Thymus (tissue), 11 donors: ENCODE results near the gene ANGPTL4. TPM values are rescaled to one million over a fixed set of nuclear protein-coding genes. Genes with fewer than 3 reads are reported as not detected.
"Not testable (repeated sequence)": the region's sequence is repeated elsewhere in the genome, so short reads cannot be mapped to it uniquely, and the experiment has no call there.

Experiments used
- DNase-seq, 9 donors: peaks; one replicate each; pipeline ENCODE4 v3.0.0-alpha.2; 2013; ENCODE audit warnings: low spot score in 9 of 9, low read depth in 6 of 9, missing footprints in 1 of 9
- H3K27ac ChIP-seq, 2 donors: one replicate each; pipeline ENCODE4 v1.5.1; 2013; ENCODE audit warnings: control low read depth in 1 of 2, low read depth in 1 of 2, low read length in 1 of 2, mild to moderate bottlenecking in 1 of 2, moderate library complexity in 1 of 2
- H3K27me3 ChIP-seq, 2 donors: one replicate each; pipeline ENCODE4 v1.5.1; 2013; ENCODE audit warnings: low read length in 1 of 2; ENCODE audit not compliant: control insufficient read depth in 2 of 2, insufficient read depth in 1 of 2
- H3K36me3 ChIP-seq, 2 donors: one replicate each; pipeline ENCODE4 v1.5.1; 2013; ENCODE audit warnings: low read length in 1 of 2, mild to moderate bottlenecking in 1 of 2, moderate library complexity in 1 of 2; ENCODE audit not compliant: control insufficient read depth in 2 of 2, insufficient read depth in 2 of 2
- H3K4me1 ChIP-seq, 2 donors: one replicate each; pipeline ENCODE4 v1.5.1; 2013; ENCODE audit warnings: low read length in 2 of 2; ENCODE audit not compliant: control insufficient read depth in 2 of 2, insufficient read depth in 2 of 2
- H3K4me3 ChIP-seq, 2 donors: one replicate each; pipeline ENCODE4 v1.5.1; 2013; ENCODE audit warnings: low read length in 2 of 2, control low read depth in 1 of 2, mild to moderate bottlenecking in 1 of 2
- H3K9me3 ChIP-seq, 2 donors: one replicate each; pipeline ENCODE4 v1.5.1; 2013; ENCODE audit warnings: low read length in 1 of 2, mild to moderate bottlenecking in 1 of 2; ENCODE audit not compliant: control insufficient read depth in 2 of 2, insufficient read depth in 1 of 2
- WGBS: extraction: QIAGEN DNeasy Blood & Tissue Kit; methylation state at CpG from one replicate; pipeline ENCODE4 v1.1.7; 2013; 5-methylcytosine and 5-hydroxymethylcytosine counted together
- polyA plus RNA-seq: library from polyadenylated mRNA; stranded (reverse); fragments of 200-250 nt; gene quantifications from one replicate; pipeline ENCODE4 v1.2.3, GENCODE V29; 2013
- total RNA-seq: library from RNA; stranded (reverse); fragments of 120-200 nt; gene quantifications from one replicate; pipeline ENCODE4 v1.2.4, GENCODE V29; 2013
- donor health status: healthy.

The ANGPTL4 gene
- total and polyA plus RNA-seq, 2 donors, result 0.42 to 14.4 TPM

DNA sequence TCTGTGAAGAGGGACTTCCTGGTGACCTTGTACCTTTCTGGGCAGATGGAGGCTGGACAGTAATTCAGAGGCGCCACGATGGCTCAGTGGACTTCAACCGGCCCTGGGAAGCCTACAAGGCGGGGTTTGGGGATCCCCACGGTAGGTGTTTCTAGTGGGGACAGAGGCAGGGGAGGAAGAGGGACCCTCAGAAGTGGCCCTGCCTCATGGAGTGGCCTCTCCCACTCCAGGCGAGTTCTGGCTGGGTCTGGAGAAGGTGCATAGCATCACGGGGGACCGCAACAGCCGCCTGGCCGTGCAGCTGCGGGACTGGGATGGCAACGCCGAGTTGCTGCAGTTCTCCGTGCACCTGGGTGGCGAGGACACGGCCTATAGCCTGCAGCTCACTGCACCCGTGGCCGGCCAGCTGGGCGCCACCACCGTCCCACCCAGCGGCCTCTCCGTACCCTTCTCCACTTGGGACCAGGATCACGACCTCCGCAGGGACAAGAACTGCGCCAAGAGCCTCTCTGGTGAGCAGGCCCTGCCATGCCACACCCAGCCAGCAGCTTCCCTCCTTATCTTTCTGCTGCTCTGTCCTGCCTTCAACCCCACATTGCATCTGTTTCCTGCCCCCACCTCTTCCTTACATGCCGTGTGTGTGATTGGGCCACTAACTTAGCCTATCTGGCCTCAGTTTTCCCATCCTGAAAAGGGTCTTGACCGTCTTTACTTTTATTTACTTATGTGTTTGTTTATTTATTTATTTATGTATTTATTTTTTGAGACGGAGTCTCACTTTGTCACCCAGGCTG, 7.3 kb downstream of the ANGPTL4 start:
- peaks cover 0 to 14% of the 10 kb centered on the region in 2 donors for H3K36me3 ChIP-seq
- peaks cover 8 to 20% of the 10 kb centered on the region in 2 donors for H3K27me3 ChIP-seq
- H3K4me1 ChIP-seq, result peaks cover 0 to 3% of the 10 kb centered on the region in 2 donors

DNA sequence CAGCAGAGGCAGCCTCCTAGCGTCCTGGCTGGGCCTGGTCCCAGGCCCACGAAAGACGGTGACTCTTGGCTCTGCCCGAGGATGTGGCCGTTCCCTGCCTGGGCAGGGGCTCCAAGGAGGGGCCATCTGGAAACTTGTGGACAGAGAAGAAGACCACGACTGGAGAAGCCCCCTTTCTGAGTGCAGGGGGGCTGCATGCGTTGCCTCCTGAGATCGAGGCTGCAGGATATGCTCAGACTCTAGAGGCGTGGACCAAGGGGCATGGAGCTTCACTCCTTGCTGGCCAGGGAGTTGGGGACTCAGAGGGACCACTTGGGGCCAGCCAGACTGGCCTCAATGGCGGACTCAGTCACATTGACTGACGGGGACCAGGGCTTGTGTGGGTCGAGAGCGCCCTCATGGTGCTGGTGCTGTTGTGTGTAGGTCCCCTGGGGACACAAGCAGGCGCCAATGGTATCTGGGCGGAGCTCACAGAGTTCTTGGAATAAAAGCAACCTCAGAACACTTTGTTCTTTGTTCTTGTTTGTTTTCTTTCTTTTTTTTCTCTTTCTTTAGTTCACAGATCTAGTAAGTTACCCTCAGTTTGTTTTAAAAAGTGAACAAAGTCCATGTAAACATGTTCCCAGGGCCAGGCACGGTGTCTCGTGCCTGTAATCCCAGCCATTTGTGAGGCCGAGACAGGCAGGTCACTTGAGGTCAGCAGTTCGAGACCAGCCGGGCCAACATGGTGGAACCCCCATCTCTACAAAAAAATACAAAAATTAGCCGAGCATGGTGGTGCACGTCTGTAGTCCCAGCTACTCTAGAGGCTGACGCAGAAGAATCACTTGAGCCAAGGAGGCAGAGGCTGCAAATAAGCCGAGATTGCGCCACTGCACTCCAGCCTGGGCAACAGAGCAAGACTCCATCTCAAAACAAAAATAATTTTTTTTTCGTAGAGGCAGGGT, 10.2 kb downstream of the ANGPTL4 start:
- Histone ChIP-seq H3K27me3 (no peaks in the 10 kb centered on the region), H3K4me3 (no peak overlapping the region), H3K36me3 (peaks cover 0 to 14% of the 10 kb centered on the region in 2 donors), H3K4me1 (peaks cover 0 to 7% of the 10 kb centered on the region in 2 donors), H3K27ac (no peak overlapping the region), H3K9me3 (no peaks in the 10 kb centered on the region)
- no peak for DNase-seq
- WGBS, result 96% methylated on average over 26 of the region's 26 CpGs

More for the DNA sequence above, 7.3 kb downstream of the ANGPTL4 start:
- H3K4me3 ChIP-seq, result no peak overlapping the region
- H3K9me3 ChIP-seq, result no peaks in the 10 kb centered on the region
- DNase-seq, result no peak
- H3K27ac ChIP-seq, result no peak overlapping the region
- WGBS, result 88% methylated on average over 28 of the region's 28 CpGs

DNA sequence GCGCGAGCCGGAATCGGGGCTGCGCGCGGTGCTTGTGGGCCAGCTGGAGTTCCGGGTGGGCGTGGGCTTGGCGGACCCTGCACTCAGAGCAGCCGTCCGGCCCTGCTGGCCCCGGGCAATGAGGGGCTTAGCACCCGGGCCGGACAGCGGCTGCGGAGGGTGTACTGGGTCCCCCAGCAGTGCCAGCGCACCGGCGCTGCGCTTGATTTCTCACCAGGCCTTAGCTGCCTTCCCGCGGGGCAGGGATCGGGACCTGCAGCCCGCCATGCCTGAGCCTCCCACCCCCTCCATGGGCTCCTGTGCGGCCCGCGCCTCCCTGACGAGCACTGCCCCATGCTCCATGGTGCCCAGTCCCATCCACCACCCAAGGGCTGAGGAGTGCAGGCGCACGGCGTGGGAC, 11.8 kb downstream of the ANGPTL4 start:
- not testable (repeated sequence) for H3K9me3 ChIP-seq, H3K27ac ChIP-seq, H3K4me3 ChIP-seq, DNase-seq, H3K27me3 ChIP-seq, H3K4me1 ChIP-seq
- 98% methylated on average over 32 of the region's 32 CpGs for whole genome bisulfite sequencing
- H3K36me3 ChIP-seq, result peaks cover 0 to 14% of the 10 kb centered on the region in 2 donors

- not testable (repeated sequence) for H3K27me3 ChIP-seq, H3K4me3 ChIP-seq, H3K27ac ChIP-seq, H3K9me3 ChIP-seq, H3K4me1 ChIP-seq, DNase-seq
- peaks cover 0 to 12% of the 10 kb centered on the region in 2 donors for H3K36me3 ChIP-seq
- 95% methylated on average over 10 of the region's 10 CpGs for WGBS
Measured at GRCh38 chr19:8376373-8376974, 12.5 kb downstream of the ANGPTL4 start.

DNA sequence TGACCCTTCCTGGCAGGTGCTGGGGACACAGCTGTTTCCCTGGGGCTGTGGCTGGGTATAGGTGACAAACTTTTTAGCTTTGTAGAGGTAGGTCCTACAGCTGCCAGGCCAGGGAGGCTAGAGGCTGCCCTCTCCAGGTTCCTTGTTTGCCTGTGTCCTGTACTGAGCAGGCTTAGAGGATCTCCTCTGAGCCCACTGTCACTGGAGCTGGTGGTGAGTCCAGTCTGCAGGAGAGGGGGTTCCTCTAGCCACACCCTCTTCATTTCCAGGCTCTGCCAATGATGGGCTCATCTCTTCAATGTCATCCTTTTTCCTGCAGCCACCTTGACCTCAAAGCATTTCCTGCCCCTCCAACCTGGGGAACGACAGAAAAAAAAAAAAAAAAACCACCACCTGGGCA, 13.6 kb downstream of the ANGPTL4 start:
- 10% methylated on average over 1 of the region's 1 CpG for WGBS
- Histone ChIP-seq H3K27ac (no peak overlapping the region), H3K27me3 (no peaks in the 10 kb centered on the region), H3K4me1 (peaks cover 0 to 7% of the 10 kb centered on the region in 2 donors), H3K9me3 (no peaks in the 10 kb centered on the region), H3K36me3 (peaks cover 0 to 12% of the 10 kb centered on the region in 2 donors), H3K4me3 (no peak overlapping the region)
- DNase-seq, result no peak

GRCh38 chr19:8379156-8379891, 15.4 kb downstream of the ANGPTL4 start:
- H3K27ac ChIP-seq, H3K9me3 ChIP-seq, H3K4me3 ChIP-seq, H3K27me3 ChIP-seq, DNase-seq, H3K36me3 ChIP-seq, H3K4me1 ChIP-seq: not testable (repeated sequence)
- 98% methylated on average over 13 of the region's 13 CpGs for WGBS

DNA sequence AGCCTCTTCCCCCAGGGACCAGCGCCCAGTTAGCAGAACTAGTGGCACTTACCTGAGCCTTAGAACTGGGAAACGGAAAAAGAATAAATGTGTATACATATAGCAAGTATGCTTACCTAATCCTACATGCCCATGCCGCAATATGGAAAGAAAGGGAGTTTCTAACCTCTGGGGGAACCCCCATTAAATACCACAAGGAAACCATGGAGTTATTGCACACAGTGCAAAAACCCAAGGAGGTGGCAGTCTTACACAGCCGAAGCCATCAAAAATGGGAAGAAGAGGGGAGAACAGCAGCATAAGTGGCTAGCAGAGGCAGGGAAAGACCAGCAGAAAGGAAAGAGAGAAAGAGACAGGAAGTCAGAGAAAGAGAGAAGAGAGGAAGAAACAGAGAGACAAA, 20.6 kb downstream of the ANGPTL4 start:
- H3K27me3 ChIP-seq, H3K27ac ChIP-seq, H3K4me3 ChIP-seq, DNase-seq, H3K36me3 ChIP-seq, H3K9me3 ChIP-seq, H3K4me1 ChIP-seq: not testable (repeated sequence)
- 94% methylated on average over 4 of the region's 4 CpGs for WGBS

GRCh38 chr19:8385103-8385502, 21.1 kb downstream of the ANGPTL4 start:
- 90% methylated on average over 2 of the region's 2 CpGs for WGBS

More at GRCh38 chr19:8385103-8385502, 21.1 kb downstream of the ANGPTL4 start:
- H3K27me3 ChIP-seq, H3K9me3 ChIP-seq, H3K4me1 ChIP-seq, H3K36me3 ChIP-seq, DNase-seq, H3K27ac ChIP-seq, H3K4me3 ChIP-seq: not testable (repeated sequence)
